Measurements from ENCODE around the gene ZNF189. TPM values are rescaled to one million over a fixed set of nuclear protein-coding genes. Genes with fewer than 3 reads are reported as not detected.

Gene ZNF189
- total RNA-seq, 1 donor from 2014 or later = 8.3 TPM

DNA sequence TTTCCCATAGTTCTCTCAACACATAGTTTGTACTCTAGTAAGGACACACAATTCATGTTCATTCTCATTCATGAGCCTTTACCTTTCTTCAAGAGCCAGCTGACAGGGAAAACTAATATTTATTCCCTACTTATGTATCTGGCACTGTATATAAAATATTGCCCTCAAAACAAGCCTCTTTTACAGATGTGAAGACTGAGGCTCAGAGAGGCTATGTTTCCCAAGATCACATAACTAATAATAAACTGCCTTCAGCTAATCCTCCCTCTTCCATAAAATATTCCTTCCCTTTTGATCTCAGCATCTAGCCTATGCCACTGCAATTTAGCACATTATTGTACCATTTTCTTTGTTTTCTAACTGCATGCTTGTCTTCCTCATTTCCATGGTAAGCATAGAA, 18.7 kb downstream of the ZNF189 start:
- DNase-seq (ENCODE audit: low spot score) = no peak
- peak; percentile 7 for ATAC-seq

DNA sequence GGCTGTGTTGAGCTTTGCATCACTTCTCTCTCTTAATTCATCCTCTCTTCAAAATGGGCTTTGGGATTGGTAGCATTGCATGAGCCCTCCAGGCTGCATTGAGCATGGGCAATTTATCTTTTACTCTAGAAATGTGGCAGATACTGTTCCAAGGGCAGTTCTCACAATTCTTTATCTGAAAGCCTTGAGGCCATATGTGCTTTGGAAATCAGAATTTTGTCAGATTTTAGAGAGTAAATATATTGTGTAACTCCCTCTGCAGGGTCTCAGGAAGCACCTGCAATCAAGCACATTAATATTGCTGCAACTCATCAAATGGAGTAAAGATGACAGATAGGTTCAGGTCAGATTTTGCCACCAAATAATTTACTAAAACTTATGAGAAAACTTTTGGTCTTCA, 19.3 kb downstream of the ZNF189 start:
- DNase-seq (ENCODE audit: low spot score) = no peak
- ATAC-seq = peak; percentile 35

DNA sequence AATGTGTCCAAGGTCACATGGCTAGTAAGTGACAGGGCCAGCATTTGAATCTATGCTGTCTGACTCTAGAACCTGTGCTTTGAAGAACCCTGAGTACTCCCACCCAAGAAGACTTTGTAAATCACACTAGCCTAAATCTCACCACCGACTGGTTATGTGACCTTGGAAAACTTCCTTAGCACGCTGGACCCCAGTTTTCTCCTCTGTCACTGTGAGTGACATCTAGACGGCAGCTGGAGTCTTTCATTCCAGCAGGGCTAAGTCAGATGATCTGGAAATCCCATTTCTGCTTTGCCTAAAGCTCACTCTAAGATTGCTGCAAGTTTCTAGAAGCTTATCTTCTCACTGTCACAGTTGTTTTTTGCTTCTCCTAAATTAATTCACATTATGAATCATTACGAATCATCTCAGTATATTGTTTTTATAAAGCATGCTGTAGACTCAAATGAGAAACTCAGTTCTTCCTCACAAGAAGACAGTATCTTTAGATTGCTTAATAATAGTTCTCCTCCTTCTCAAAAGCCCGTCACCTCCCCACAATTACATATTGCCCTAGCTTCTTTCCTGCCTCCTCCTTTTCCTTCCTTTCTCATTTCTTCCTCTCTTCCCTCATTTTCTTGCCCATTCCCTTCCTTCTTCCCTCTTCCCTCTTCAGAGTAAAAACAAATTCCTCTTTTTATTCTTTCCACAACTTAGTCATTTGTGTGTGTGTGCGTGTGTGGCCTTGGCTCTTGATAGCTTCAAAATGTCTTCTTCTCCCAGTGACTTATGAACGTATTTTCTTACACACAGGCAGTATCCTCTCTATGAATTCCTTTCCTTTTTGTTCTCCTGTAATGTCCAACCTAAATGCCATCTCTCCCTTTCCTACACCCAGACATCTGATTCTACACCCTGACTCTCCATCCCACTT, 20.1 kb downstream of the ZNF189 start:
- peak; percentile 35 for ATAC-seq
- no peak for DNase-seq (ENCODE audit: low spot score)

DNA sequence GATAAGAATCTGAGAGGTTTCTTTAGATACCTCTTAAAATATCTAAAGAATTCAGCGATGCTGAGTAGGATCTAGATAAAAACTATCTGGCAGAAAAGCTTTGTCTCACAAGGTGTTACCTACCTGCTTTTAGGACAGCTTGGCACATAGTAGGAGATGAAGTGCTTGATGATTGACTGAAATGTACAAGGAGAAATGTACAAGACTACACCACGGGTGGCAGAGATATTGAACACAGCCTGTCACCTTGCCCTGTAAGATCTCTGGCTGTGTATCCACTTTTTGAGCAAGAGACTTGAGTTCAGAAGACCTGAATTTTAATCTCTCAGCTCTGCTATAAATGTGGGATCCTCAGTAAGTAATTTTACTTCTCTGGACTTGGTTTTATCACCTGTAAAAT, 21.2 kb downstream of the ZNF189 start:
- DNase-seq (ENCODE audit: low spot score) (no peak), ATAC-seq (no peak)

DNA sequence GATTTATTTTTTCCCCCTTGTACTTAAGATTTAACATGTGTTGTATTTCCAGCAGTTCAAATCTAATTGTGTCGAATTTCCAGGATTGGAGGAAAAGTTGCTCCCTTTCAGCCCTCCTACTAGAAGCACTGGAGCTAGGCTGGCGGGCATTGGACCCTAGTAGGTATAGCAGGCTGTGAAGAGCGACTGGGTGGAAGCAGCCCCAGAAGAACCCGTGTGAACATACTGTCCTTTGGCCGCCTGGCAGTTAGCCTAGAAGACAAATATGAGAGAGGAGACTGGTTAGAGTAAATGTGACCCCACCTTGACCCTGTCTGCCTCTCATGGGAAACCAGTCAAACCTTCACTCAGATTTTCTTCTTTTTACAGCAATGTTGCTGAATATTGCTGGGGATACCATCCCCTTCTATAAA, 23.0 kb downstream of the ZNF189 start:
- peak; percentile 78 for DNase-seq (ENCODE audit: low spot score)
- ATAC-seq = peak; percentile 28

DNA sequence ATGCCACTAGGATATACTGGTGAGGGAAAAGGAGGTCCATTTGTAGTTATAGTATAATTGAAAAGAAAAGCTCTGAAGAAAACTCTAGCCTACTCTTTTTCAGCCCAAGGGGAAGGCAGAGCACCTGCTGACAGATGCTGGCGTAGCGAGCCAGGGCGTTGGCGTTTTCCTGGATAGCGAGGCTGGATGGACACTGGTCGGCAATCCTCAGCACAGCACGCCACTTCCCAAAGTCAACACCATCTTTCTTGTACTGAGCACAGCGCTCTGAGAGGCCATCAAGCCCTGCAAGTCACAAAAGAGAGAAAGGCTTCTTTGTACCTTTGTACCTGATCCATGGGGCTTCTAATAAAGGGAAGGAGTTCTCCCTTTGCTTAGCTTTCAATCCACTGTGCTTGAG, 28.7 kb downstream of the ZNF189 start:
- ATAC-seq (no peak), DNase-seq (ENCODE audit: low spot score) (no peak)

DNA sequence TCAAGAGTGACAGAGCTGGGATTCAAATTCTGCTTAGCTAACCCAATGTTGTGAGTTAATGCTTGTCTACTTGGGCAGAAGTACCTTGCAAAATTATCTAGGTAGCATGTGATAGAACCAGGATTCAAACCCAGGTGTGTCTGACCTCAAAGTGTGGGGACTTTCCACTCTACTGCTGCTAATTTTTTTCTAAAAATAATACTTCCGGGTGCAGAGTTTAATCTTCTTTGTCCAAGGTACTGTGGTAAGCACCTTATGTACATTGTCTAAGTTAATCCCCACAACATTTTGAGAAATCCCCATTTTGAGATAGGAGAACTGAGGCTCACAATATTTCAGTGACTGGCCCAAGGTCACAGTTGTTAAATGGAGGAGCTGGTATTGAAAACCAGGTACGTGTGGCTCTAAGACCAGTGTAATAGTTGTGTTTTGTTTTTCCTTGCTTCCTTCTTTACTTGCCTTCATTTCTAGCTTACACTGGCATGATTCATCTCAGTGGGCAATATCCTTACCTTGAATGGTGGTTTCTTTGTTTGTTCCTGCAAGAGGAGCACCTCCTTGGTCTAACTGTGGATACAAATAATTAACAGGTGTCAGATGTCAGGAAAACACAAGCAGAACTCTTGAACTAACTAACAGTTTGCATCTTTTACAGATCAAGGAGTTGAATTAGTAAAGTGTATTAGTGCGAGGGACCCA, 29.5 kb downstream of the ZNF189 start:
- ATAC-seq = no peak

DNA sequence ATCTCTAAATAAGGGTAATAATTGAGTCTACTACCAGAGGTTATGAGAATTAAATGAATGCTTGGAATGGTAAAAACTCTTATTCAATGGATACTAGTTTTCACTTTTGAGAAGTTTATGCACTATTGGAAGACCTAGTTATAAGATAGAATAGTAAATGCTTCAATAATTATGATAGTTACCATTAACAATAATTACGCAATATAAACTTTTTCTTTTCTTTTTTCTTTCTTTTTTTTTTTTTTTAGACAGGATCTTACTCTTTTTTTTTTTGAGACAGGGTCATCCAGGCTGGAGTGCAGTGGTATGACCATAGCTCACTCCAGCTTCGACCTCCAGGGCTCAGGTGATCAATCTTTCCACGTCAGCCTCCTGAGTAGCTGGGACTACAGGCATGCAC, 30.3 kb downstream of the ZNF189 start:
- ATAC-seq (peak; percentile 0), DNase-seq (ENCODE audit: low spot score) (no peak)

More for the DNA sequence above, 29.5 kb downstream of the ZNF189 start:
- DNase-seq (ENCODE audit: low spot score) = no peak

DNA sequence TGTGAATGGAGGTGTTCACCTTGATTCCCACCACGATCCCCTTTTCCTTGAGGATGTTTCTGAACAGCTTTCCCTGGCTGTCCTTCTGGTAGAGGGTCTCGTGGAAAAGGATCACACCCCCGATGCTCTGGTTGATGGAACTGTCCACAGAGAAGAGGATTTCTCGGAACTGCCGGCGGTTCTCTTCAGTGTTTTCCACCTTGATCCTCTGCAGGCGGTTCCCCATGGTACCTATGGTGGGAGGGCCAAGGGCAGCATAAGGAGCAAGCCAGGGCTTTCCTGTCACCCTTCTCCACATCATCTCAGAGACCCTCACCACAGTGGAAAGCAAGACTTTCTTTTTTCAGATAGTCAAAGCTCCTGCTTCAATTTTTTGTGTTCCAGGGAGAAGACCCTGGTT, 31.1 kb downstream of the ZNF189 start:
- peak; percentile 10 for ATAC-seq
- peak; percentile 62 for DNase-seq (ENCODE audit: low spot score)

DNA sequence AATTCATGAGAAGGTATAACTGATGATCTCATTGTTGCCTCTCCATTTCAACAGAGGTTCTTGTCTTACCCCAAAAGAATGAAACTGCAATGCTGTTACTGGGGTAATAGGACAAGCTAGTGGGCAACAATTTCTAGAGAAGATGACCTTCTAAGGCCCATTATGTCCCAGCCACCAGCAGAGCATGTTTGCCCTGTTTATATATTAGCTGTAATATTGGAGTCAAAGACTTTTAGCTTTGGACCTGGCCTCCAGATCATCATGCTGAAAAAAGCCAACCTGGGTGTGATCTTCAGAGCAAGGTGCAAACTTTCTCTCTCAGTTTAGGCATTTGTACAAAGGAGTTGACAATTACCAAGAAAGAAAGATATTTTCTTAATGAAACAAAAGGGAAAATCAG, 33.5 kb downstream of the ZNF189 start:
- no peak for ATAC-seq
- no peak for DNase-seq (ENCODE audit: low spot score)

DNA sequence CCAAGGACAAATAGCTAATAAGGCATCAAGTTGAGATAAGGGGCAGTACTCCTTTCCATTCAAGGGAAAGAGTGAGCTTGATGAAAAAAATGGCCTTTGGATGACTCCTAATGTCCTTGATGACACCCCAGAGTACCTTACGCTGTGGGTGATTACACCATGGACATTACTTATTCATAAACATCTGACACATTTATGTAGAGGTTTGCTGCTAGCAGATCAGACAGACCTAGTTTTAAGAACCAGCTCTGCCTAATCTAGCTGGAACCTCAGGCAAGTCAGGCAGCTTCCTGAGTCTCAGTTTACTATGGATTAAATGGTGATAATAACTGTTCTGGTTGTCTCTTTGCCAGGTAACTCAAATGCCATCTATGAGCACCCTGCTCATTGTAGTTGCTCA, 34.1 kb downstream of the ZNF189 start:
- no peak for ATAC-seq

DNA sequence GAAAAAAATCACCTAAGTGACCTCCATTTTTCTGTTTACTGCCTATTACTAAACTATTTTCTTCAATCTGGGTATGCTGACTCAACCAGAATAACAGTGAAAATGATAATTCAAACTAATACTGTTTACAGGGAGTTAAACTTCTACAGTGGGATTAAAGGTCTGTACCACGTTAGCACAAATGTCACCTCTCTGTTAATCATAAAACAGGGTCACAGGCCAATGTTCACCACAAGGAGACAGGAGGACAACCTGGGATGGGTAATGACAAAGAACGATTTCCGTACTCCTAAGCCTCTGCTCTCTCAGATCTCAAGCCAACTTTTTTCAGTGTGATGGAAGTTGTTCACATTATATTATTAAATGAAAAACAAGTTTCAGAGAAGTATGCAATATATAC, 34.6 kb downstream of the ZNF189 start:
- DNase-seq (ENCODE audit: low spot score) (no peak), ATAC-seq (no peak)

More for the DNA sequence above, 34.1 kb downstream of the ZNF189 start:
- no peak for DNase-seq (ENCODE audit: low spot score)

DNA sequence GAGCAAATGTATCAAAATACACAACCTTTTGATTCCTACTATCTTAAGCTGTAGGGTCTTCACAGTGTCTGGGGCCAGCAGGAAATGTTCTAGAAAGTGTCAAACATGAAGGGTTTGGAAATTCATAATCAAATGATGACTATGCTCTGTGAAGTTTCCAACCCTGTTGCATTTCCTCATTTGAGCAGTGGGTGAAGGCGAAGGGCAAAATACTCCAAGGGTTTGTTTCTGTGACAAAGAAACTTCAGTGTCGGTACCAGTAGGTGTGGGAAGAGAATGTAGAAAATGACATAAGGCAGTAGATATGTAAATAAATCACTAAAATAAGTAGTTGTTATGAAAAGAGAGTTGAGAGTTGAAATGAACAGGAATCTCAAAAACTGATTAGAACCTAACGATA, 36.3 kb downstream of the ZNF189 start:
- DNase-seq (ENCODE audit: low spot score) (no peak), ATAC-seq (no peak)

DNA sequence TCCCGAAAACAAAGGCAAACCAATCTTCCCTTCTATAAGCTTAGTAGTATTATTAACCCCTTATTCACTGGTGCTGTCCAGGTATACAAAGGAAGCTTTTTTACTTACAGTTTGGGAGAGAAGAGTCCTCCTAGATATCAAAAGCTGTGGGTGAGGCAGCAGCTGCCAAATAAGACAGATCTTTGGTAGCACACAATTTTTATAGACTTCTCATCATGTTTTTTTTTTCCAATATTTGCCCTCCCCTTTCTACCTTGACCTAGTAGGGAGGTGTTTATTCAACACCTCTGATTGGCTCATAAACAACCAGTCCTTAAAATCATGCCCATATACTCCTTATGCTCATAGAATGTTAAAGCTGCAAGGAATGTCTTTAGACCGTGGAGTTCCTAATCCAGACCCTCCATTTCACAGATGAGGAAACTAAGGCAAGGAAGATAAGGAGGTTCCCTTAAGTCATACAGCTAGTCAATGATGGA, 37.0 kb downstream of the ZNF189 start, which contains the start of gene ALDOB:
Gene ALDOB (minus strand): TSS at position 174 of the 479 bp plus-strand sequence. CDS start 4,887 bp downstream, outside the sequence.
- DNase-seq (ENCODE audit: low spot score) (peak; percentile 76), ATAC-seq (peak; percentile 52)

DNA sequence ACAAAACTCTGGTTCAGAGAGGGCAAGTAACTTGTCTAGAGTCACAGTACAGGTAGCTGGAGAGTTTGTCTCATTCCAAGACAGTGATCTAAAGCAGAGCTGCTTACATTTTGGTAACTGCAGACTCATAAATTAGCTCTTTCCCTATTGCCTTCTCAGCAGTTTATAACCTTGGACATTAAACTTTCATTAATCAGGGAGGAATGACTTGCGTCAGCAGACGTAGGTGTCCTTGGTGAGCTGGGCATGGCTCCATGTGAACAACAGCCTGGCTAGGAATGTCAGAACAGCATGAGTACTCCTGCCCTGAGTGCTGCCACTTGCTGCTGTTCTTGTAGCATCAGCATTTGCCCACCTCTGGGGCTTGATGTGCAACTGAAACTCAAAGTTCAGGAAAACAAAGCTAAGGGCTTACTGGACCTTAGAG, 39.2 kb downstream of the ZNF189 start:
- ATAC-seq = peak; percentile 58

DNA sequence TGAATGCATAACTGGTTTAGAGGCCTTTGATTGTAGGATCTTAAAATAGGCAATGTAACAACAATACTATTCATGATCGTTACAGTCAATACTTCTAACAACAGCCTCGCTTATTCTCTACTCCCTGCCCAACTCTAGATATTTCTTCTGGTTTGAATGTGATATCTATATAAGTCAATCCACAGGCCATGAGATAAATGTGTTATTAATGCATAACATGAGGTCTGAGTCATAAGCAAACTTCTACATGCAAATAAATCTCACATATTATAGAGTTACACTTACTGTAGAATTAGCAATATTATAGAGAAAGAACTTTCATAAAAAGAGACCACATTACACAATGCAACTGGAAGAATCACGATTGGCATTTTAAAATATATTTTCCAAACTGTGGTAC, 39.9 kb downstream of the ZNF189 start:
- ATAC-seq = no peak
- DNase-seq (ENCODE audit: low spot score) = no peak

More for the DNA sequence above, 39.2 kb downstream of the ZNF189 start:
- DNase-seq (ENCODE audit: low spot score) = peak; percentile 95

DNA sequence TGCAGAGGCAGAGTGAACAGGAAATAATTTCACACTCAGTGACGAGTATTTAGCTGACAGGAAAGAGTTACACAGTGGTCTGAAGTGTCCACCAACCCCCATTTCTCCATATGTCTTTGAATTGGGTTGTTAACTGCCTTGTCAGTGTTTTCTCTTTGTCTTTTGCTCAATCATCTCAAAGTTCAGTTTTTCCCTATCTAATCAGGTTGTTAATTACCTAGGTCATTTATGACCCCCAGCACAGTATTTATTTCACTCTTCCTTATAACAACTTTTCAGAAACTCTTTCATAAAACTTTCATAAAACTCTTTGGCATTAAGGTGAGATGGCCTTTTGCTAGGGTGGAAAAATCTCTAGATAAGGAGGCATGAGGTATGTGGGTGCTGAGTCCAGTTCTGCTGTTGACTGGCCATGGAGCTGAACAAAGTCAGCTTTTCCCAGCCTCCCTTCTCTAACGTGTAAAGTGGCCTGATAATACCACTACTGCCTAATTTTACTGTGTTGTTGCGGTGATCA, 42.1 kb downstream of the ZNF189 start:
- ATAC-seq (peak; percentile 36), DNase-seq (ENCODE audit: low spot score) (no peak)

DNA sequence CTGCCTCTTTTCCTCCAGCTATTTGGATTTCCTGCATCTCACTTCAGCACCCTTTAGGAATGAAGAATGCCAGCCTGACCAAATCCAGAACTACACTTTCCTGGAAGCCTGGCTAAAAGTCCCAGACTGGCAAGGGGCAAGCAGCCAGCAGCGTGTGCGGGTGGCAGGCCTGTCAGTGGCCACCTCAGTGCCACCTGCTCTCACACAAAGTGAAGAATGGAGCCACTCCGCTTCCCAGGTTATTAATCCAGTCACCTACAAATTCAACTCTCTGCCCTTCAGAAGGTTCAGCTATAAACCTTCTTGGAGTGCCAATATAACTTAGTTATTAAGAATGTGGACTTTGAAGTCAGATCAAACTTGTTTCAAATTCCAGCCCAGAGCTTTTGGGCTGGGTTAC, 43.7 kb downstream of the ZNF189 start:
- peak; percentile 74 for DNase-seq (ENCODE audit: low spot score)
- ATAC-seq = peak; percentile 38

DNA sequence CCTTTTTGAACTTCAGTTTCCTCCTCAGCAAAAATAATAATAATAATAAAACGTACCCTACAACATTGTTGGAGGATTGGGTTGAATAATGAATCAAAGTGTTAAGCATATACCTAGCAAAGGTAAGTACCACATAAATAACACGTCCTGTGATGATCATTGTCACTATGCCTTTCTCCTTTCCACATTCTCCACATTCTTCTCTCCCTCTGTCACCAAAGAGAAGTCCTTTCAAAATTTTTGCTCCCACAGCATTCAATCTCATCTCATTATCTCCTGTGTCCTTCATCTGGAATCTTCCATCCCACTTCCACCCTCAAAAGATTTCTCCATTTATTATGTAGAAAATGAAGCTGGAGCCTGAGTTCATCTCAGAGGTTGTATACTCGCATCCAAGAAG, 44.1 kb downstream of the ZNF189 start:
- no peak for DNase-seq (ENCODE audit: low spot score)
- no peak for ATAC-seq

DNA sequence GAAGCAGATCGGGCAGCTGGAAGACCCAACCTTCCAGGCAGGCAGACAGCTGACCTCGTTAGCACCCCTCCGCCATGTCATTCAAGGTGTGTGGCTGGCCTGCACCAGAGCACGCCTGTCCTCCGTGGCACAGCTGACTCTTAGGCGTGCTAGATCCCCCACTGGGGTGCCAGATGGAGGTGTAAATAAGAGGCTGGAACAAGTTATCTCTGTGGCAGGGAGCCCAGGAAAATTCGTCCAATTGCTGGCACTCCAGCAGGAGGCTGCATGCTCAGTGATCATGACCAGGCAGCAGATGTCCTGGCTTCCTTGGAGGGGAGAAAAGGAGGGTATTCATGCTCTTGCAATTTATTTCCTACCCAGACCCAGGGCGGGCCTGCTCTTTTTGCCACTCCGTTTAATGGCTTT, 44.7 kb downstream of the ZNF189 start:
- ATAC-seq (peak; percentile 73), DNase-seq (ENCODE audit: low spot score) (peak; percentile 98)

DNA sequence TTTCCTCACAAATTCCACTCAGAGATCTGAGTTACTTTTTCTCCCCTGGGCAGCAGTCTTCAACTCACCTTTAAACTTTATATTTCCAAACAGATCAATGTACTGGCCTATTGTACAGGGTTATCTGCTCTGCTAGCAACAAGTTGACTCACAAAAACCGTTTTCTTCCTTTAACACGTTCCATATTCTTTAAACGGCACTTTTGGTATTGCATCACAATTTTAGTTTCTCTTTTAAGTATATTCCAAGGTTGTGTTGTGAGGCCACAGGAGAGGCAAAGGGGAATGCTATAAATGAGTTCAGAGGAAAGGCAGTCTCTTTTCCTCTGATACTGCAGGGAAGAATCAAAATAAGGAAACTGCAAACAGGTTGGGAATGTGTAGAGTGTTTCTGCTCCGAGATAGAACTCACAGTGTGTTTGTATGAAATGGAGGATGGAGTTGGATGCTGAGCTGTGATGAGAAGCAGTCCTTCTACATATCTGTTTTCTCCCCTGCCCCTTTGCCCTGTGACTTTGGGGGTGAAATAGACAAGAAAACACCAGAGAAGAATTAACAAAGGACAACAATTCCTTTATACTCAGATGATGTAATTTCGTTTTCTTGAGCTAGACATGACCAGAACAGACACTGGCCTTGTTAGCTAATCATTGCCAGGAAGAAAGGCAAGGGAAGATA, 46.8 kb downstream of the ZNF189 start:
- DNase-seq (ENCODE audit: low spot score) (no peak), ATAC-seq (peak; percentile 7)

Data from left lobe of liver (tissue), 2 donors.